ENCODE data around the gene LRR1. TPM values are rescaled to one million over a fixed set of nuclear protein-coding genes. Genes with fewer than 3 reads are reported as not detected.

Gene LRR1
- total and polyA plus RNA-seq, 2 of the 4 experiments (the other 2 are of a cell fraction) = 11.6 to 20.8 TPM

DNA sequence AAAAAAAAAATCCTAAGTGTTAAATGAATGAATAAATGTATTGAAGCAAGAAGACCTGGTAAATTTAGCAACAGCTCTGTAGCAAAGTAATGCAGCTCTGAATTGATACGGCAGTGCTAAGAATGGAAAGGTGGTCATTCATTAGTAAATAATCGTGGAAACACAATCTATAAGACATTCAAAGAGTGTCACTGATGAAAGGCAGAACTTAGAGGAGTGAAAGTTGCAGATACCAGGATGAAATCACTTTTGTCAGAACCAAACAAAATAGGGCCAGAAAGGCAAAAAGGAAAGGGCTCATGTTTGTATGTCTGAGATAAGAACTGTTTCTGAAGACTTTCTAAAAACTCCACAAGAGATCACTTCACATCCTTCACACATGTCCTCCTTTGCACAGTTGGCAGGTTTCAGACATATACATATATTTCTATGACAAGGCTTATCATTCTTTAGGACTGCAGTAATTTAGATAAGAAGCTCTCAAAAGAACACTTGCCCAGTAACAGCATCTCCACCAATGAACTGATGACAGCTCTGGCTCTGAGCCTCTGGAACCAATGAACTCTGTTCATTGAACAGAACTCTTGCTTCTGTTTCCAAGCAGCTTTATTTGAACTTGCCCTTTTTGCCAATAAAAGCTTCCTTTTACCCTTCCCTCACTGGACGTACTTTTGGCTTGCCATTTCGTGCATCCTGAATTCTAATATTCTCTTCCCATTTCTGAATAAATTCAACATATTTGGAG, 4.2 kb upstream of the LRR1 start:
- dilution Hi-C loops (cut with HindIII; ENCODE audit: low sequenced_read_pairs, unreplicated experiment) (no loop called here), intact Hi-C loops (cut with micrococcal nuclease) (no loop called here), in situ Hi-C loops (cut with MboI; ENCODE audit: low sequenced_read_pairs) (no loop called here)
- Histone ChIP-seq H2BK15ac (ENCODE audit: low read depth, low read length) (no peak overlapping the region), H3K4me1 (ENCODE audit: control insufficient read depth, insufficient read depth, low read length) (peaks cover 5% of the 10 kb centered on the region; the same call in 1 of the 2 replicates), H2BK120ac (ENCODE audit: low read depth, low read length) (peak overlapping the region; percentile 50), H3K4me2 (ENCODE audit: low read depth, low read length) (peak overlapping the region; percentile 55; the same call in 1 of the 2 replicates), H3K9ac (ENCODE audit: low read depth, low read length) (no peak overlapping the region), H4K8ac (ENCODE audit: low read depth in 2 of 2, low read length in 2 of 2) (no peak overlapping the region), H3K36me3 (ENCODE audit: control insufficient read depth, insufficient read depth, low read length) (no peaks in the 10 kb centered on the region), H3K9me3 (ENCODE audit: control insufficient read depth, insufficient read depth, low read length) (no peaks in the 10 kb centered on the region), H3K23ac (ENCODE audit: low read depth, low read length) (no peak overlapping the region; the same call in 1 of the 2 replicates), H2AK5ac (ENCODE audit: low read depth, low read length) (no peak overlapping the region), H3K56ac (ENCODE audit: extremely low read depth, insufficient read depth, low read length) (no peak overlapping the region), H3K18ac (ENCODE audit: low read depth, low read length) (peak overlapping the region; percentile 66), H4K20me1 (ENCODE audit: insufficient read depth, low read length) (no peaks in the 10 kb centered on the region), H4K5ac (ENCODE audit: low read depth, low read length) (peak overlapping the region; percentile 60; the same call in 1 of the 2 replicates), H2BK5ac (ENCODE audit: low read depth, low read length, poor library complexity, severe bottlenecking) (peak overlapping the region; percentile 59), H3K27ac (ENCODE audit: insufficient read depth, low read length) (peak overlapping the region; percentile 23; the same call in 1 of the 2 replicates), H3K14ac (replicated peaks; ENCODE audit: low read depth, low read length) (no peak overlapping the region), H3K79me1 (ENCODE audit: low read depth in 1 of 2, low read length in 2 of 2) (peaks cover 0 to 23% of the 10 kb centered on the region in 2 experiments; a peak in 2 of 4 replicates), H3K4me3 (ENCODE audit: insufficient read depth, low read depth, low read length) (no peak overlapping the region), H2AK9ac (replicated peaks; ENCODE audit: low read depth, low read length, poor library complexity) (no peak overlapping the region), H2AFZ (replicated peaks; ENCODE audit: low read length, poor library complexity) (no peak overlapping the region), H4K91ac (ENCODE audit: insufficient read depth, low read depth, low read length) (0 out of 2 replicates have a peak overlapping the region, but pooled peaks have one; percentile 8), H3K27me3 (ENCODE audit: control insufficient read depth, insufficient read depth, low read length) (no peaks in the 10 kb centered on the region), H3K4ac (ENCODE audit: low read depth, low read length) (no peak overlapping the region; the same call in 1 of the 2 replicates), H3K9me1 (ENCODE audit: insufficient read depth, low read length) (peaks cover 4% of the 10 kb centered on the region; the same call in 1 of the 2 replicates), H2BK20ac (ENCODE audit: low read depth, low read length) (peak overlapping the region; percentile 40)
- ATAC-seq (ENCODE audit: low read depth) (peak; percentile 46), DNase-seq (peak; percentile 85)
- WGBS, 2 experiments (ENCODE audit: extremely low coverage in 2 of 2, insufficient read length in 1 of 2) = no CpG with 5 or more reads among the region's 4 CpGs
- BruUV-seq (replicated peaks) = no TSS peak
- TF ChIP-seq SMC3 (IDR thresholded peaks at IDR 0.05; ENCODE audit: low read depth, low read length) (no peak), RFX5 (IDR thresholded peaks at IDR 0.05; ENCODE audit: low read depth, low read length) (peak; percentile 82), USF2 (IDR thresholded peaks at IDR 0.05; ENCODE audit: low read depth, low read length) (no peak)
- ChIA-PET CTCF (interaction anchor here (0.6 kb wide), 1 partner anchor 308 kb away, joined by 5 read pairs; no protein-coding TSS in a partner anchor), POLR2A (ENCODE audit: unreplicated experiment) (interaction anchor here (0.7 to 0.8 kb wide), 2 partner anchors 8 to 173 kb away, joined by 4 to 9 read pairs; partner anchors contain the start of gene RPS29)
